HG03064 (cell line): ENCODE data around the gene CCDC152.

Experiments used
- ATAC-seq: cut with Tn5 transposase; IDR thresholded peaks from one replicate; pipeline ENCODE4 v1.9.1; 2021; ENCODE audit warnings: low read depth; ENCODE audit not compliant: unreplicated experiment

The CCDC152 gene

DNA sequence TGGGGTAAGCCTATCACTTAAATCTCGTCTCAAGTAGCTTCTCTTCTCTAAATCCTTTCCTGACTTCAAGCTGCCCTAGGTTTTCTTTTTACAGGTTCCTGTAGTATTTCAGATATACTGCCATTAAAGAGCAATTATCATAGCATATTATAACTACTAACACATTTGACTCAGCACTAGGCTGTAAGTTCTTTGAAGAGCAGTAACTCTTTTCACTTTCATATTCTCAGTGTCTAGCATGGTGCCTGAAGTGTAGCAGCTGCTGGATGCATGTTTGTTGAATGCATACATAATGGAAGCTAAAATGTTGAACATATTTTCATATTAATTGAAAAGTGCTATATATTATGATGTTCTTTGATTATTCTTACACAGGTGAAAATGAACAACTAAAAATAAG lies 22.5 kb downstream of the CCDC152 start:
- ATAC-seq, result no peak

DNA sequence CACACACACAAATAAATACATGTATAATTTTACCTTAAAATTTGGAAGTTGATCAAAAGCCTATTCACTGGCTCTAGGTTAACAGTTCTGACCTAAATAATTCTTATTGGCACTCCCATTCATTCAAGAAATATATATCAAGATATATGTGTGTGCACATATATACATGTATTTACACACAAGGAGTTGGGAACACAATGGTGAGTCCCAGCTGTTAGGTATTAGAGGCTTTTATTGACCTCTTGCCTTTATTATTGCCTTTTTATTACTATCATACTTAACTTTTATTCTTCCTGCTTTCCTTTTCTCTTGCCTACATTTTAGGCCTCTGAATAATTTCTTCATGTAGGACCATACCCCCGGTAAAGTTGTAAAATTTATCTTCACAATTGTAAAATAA lies 25.0 kb downstream of the CCDC152 start:
- no peak for ATAC-seq

DNA sequence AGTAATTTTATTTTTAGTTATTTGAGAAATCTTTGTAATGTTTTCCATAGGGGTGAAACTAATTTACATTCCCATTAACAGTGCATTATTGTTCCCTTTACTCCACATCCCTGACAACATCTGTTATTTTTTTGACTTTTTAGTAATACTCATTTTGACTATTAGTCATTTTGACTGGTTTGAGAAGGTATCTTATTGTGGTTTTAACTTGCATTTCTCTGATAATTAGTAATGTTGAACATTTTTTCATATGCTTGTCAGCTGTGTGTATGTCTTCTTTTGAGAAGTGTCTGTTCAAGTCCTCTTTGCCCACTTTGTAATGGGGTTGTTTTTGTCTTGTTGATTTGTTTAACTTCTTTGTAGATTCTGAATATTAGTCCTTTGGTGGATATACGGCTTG lies 27.5 kb downstream of the CCDC152 start:
- no peak for ATAC-seq

DNA sequence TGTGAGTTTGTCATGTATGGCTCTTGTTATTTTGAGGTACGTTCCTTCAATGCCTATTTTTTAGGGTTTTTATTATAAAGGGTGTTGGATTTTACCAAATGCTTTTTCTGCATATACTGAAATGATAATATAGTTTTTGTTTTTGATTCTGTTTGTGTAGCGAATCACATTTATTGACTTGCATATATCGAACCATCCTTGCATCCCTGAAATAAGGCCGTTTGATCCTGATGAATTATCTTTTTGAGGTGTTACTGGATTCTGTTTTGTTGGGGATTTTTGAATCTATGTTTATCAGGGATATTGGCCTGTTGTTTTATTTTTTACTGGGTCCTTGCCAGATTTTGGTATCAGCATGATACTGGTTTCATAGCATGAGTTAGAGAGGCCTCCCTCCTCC lies 29.1 kb downstream of the CCDC152 start:
- no peak for ATAC-seq

DNA sequence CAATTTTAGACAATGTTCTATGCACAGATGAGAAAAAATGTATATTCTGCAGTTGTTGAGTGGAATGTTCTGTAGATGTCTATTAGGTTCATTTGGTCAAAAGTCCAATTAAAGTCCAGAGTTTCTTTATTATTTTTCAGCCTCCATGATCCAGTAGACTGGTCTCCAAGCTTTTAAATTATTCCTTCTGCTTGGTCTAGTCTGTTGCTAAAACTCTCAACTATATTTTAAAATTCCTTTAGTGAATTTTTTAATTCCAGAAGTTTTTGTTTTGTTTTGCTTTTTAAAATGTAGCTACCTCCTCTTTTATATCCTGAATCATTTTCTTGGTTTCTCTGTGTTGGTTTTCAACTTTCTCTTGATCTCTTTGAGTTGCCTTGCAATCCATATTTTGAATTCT lies 30.5 kb downstream of the CCDC152 start:
- no peak for ATAC-seq

DNA sequence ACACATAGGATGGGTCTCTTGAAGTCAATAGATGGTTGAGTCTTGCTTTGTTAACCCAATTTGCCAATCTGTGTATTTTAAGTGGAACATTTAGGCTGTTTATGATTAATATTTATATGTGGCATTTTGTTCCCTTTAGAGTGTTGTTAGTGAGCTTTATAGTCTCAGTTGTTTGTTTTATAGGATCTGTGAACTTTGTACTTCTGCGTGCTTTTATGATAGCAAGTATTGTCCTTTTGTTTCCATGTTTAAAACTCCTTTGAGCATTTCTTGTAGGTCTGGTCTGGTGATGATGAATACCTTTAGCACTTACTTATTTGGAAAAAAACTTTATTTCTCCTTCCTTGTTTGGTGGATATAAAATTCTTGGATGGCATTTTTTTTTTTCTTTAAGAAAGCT lies 31.2 kb downstream of the CCDC152 start:
- no peak for ATAC-seq

DNA sequence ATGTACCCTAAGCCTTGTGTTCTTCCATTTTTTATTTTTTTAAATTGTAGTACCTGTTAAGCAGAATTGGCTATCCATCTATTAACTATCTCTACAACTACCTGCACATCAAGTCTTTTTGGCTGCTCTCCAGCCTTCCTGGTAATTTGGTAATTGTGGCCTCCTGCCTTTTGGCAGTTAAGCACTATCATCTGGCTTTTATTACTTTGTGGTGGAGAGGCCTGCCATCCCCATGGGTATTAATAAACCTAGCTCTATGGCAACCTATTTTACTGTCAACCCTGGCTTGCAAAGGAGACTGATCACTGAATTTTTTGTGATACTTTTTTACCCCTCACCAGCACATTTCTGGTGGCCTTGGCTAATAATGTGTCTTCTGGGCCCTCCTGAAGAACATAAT lies 34.5 kb downstream of the CCDC152 start:
- no peak for ATAC-seq

DNA sequence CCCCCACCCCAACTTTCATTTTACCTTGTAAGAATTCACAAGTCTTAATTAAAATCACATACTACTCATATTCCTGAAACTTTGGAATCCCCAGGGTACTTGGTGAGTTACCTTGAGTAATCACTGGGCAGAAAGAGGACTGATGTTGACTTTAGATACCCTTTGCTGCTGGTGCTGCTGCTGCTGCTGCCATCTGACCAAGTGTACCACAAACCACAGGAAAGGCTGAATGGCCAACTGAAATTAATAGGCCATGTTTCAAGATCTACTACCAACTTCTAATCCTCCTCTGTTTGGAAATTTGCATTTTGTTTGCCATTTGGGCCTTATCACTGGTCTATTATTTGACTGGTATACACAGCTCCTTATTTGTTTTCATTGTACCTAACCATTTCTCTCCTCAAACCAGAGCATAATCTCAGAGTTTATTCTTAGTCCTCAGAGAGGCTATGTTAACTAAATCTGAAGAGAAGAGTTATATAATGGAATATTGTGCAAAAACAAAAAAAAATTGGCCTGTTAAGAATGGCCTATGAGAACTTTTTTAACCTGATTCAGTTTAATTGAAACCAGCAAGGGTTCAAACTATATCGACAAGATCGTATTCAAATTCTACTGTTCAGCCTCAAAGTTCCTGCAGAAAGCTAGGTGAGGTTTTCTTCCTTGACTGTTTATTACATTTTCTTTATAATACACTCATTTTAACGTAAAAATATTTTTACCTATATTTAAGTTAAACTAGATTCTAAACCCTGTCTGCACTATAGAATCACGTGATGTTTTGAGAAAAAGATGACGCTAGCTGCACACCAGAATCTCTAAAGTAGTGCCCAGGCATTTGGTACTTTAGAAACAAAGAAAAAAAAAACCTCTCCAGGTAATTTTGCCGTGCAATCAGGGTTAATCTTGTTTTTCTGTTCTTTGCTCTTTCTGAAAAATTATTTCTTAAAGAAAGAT lies 41.9 kb downstream of the CCDC152 start:
- no peak for ATAC-seq

DNA sequence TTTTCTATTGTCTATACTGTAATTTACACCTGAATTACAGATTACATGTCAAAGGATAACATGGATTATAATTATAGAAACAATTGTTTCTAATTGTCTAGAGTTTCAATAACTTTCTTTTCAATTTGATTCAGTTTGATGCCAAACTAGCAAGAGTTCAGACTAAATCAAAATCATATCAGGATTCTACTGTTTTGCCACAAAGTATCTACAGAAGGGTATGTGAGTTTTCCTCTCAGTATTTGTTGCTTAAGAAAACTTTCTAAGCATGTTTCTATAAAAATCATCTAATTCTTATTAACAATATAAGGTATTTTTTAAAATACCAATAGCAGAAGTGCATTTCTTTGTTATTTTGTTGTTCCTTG lies 42.6 kb downstream of the CCDC152 start:
- no peak for ATAC-seq

DNA sequence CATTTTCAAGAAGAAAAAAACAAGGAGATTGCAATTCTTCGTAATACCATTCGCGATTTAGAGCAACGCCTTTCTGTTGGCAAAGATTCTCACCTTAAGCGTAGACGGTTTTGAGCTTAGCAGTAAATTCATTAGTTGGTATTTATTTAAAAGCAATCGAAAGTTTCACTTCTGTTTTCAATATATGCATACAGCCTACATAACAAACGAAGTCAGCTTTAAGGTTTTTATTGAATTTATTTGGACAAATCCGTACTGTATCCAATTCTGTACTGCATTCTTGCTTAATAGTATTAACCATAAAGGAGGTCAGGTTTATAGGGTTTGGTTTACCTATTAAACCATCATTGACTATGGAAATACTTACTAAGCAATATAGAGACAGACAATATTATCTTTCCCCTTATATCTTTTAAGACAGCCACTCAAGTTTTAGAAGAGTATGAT lies 43.1 kb downstream of the CCDC152 start:
- no peak for ATAC-seq

DNA sequence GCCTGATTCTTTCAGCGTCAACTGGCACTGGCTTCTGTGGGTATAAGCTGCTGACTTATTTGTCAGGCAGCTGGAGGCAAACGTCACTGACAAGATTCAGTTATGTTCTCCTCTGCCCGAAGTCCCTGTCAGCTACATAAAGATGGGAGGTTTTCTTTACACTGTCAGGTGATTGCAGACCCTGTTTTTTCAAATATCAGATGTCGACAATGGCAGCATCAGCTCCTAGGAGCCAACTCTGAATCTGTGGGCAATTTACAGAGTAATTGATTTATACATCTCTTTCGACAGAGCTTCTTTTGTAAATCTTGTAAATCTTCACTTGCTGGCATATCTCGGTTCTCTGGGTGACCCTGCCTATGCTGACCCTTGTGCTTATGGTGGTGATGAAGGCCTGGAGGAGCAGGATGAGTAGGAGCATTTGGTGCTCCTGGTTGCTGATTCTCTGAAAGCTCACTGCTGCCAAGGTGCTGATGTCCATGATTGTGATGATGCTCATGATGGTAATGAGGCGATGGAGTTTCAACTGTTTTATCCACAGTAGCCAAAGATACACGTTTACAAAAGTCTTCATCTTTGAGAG lies 44.2 kb downstream of the CCDC152 start:
- no peak for ATAC-seq

DNA sequence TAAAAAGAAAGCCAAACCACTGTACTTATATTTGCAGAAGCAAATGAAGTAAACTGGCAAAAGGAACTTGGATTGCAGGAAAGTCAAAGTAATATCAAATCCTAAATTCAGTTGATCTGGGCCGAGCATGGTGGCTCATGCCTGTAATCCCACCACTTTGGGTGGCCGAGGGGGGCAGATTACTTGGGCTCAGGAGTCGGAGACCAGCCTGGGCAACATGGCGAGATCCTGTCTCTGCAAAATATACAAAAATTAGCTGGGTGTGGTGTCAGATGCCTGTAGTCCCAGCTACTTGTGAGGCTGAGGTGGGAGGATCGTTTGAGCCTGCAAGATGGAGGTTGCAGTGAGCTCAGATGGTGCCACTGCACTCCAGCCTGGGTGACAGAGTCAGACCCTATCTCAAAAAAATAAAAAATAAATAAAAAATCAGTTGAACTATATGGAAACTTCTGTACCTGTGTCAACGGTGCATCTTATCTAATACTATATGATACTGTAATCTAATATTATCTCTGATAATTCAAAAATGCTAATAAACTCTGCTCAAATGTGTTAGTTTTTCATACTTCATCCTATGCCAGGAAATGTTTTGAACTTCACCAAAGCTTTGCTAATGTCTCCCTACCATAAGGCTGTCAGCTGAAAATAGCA lies 45.0 kb downstream of the CCDC152 start:
- ATAC-seq, result no peak

DNA sequence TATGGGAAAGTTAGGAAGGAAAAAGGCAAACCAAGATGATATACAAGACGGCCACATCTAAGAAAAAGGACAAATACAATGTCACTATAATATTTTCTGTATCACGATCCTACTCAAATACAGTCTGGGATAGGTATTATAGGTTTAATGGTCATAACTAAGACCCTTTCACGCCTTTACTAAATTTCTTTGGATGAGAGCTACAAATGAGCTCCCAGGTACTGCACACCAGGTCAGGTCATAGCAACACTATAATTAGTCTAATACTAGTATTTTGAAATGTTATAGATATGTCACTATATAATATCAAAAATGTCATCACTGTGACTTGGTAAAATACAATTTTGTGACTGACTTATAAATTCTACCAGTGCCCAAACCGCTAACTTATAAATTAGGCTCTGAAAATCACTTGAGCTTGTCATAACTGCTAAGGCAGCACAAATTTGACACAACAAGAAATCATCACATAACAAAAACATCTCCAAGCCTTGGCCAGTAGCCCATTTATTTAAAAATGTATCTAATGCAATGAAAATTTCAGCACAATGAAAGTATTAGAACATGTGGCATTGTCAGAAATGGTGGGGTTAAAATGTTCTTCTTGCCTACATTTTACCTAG lies 48.2 kb downstream of the CCDC152 start:
- ATAC-seq, result no peak

DNA sequence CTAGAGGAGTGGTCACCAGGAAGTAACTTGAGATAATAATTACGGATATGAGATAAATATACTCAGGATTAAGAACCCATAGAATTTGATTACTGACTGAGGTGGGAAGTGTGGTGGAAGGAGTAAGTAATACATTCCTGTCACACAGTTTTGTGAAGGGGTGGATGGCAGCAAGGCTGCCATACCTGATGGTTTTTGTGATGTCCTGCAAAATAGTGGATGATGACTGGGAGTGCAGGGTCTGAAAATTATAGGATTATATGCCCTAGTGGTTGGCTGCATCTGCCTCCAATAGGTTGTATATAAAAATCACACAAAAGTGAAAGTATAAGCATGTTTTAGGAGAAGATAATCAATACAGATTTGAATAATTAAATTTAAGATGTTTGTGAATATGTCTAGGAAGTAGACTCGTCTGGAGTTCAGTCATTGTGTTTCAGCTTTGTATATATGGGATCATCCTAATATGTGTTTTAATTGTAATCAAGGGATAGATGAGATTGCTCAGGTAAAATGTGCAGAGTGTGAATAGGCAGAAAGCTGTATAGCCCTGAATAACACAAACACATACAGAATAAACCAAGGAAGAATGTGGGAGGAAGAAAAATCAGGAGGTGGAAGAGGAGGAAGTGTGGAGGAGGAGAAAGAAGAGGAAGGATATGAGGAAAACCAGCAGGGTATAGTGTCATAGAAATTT lies 49.5 kb downstream of the CCDC152 start:
- ATAC-seq, result no peak

DNA sequence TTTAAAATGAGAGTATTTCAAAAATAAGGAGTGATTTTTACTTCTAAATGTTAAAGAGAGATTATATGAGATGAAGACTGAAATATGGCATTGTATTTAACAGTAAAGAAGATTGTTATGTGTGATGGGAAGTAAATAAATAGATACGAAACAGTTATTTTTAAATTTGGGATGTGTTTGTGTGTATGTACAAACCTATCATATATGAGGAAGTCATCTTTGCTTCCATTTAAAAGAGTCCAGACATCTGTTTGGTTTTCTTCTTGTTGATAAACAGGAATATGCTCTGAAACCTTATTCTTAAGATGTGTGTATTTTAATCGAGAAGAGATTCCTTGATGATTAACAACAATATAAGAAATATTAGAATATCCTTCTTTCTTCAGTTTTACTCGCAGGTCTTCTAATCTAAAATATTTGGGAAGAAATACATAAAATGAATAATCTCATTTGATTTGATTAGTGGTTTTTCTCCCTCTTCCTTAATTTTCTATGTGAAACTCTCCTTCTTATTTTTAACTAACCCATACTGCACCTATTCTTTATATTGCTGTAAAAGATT lies 50.2 kb downstream of the CCDC152 start:
- no peak for ATAC-seq

DNA sequence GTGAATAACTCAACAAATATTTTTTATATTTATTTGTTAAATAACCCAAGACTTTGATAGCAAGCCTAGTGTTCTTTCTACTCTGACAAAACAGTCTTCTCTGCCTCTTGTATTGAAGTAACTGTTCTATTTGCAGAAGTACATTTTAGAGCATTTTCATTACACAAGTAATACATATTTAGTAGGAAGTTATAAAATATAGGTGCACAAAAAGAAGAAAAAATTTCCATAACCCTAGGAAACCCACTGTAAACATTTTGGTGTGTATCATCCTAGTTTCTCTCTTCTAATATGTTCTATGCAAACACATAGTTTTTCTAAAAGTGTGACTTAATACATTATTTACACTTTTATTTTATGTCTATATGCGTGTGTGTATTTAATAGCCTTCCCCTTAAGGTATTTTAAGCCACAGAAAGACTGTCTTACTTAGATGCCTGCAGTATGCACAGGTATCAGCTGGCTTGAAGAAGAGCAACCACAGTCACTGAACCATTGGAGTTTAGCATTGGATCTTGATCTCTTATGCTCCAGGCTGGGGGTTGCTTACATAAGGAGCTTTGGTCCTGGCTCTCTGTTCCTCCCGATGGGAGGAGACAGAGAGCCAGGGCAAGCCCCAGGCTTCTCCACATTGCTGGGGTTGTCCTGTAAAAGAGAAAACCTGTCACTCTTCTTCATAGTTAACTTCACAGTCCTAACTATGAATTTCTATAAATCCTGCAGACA lies 51.3 kb downstream of the CCDC152 start:
- no peak for ATAC-seq

DNA sequence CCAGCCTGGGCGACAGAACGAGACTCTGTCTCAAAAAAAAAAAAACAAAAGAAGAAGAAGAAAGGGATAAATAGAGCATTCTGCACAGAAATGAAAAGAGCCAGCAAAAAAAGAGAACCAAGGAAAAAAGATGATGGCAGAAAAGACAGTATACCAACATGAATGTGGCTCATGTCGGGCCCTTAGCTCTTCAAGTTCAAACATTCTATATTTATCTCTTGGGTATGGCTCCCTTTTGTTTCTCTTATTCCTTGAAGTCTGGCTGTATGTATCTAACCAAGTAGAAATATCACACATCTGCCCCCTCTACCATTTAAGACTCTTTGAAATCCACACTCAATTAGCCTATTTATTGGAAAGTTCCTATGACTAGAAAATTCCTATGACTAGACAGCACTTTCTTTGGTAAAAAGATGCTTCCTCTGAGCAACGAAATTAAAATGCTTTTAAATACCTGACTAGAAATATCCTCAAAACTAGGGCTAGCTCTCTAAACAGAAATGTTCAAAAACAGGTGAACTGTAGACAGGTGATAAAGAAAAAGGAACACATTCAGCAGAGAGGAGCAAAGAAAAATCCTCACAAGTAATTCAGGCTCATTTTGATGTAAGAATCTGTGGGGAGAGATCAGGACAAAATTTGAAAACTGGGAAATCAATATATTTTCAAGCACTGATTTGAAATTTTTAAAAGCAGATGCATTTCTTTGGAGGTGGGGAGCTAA lies 52.4 kb downstream of the CCDC152 start:
- ATAC-seq, result no peak

DNA sequence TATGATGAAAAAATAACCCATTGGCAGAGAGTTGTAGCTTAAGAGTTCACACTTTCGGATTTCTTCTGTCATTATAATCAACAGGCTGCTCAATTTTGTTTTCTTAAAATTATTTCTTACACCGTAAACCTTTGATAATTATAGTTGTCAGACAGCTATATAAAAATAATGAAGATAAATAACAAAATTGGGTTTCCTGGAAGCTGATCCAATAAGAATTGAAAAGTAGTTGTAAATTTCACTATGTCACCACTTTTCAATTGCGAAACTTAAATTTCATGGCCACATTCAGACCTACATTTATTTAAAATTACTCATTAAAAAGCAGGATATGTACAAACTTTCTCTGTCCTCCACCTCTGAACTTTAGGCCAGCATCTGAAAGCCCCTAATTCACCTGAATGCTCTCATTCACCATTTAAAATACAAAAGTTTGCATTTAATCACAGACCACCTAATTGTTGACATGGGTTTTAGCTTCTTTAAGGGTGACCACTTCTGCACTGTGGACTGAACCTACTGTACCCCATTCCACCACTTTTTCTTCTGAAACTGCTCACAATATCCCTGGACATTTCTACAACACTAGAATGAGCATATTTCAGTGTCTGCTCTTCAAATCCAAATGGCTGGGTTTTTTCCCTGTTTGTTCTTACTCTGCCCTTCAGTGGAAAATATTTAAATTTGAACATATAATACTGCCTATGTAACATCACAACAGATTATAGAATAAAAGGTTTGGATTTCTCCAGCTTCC lies 54.4 kb downstream of the CCDC152 start:
- no peak for ATAC-seq
